Stomach (tissue), 4 donors: ENCODE results near the gene ZNF185.

Experiments
- CTCF ChIP-seq, 7 experiments: fragments of 450-650 bp in 4 of 7; fragments of 200-600 bp in 3 of 7; sonication (generic) in 3 of 7; IDR thresholded peaks; one replicate each; pipeline ENCODE4 v1.5.1; 2016 to 2019; ENCODE audit warnings: antibody characterized with exemption in 7 of 7, control low read depth in 2 of 7, mild to moderate bottlenecking in 1 of 7
- POLR2AphosphoS5 ChIP-seq, 3 donors: sonication (generic); formaldehyde crosslinking; IDR thresholded peaks; one replicate each; pipeline ENCODE4 v1.6.1; 2016; ENCODE audit warnings: antibody characterized with exemption in 3 of 3

DNA sequence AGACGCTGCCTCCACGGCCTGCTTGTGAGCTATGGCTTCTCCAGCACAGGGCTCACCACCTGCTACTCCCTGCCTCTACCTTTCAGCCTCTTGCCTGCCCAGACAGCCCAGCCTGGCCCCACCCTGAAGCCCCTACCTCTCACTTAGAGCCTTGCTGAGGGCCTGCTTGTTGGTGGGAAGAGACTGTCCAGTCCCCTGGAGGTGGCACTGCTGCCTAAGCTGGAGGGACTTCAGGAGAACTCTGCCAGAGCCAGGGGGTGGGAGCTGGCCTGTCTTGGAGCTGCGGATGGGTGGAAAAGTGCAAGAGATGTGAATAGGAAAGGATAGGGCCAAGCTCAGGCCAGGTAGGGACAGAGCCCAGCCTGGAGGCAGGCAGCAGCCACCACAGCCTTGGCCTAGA is 2.7 kb upstream of the ZNF185 start:
- TF ChIP-seq CTCF (IDR thresholded peaks at IDR 0.05) (no peak), POLR2AphosphoS5 (IDR thresholded peaks at IDR 0.05) (no peak)
